Measurements from ENCODE around the gene ATG2A. TPM values are rescaled to one million over a fixed set of nuclear protein-coding genes. Genes with fewer than 3 reads are reported as not detected.

The ATG2A gene
- total and polyA plus RNA-seq, 9 of the 15 experiments (the other 6 are each of a cell fraction or from before 2014, with no cell fraction given) = 0.25 to 45.9 (median 5.2) TPM

GRCh38 chr11:64851831-64852351, 65.1 kb downstream of the ATG2A start:
- peak overlapping the region; percentile 34; the same call in 2 of the 3 replicates for H3K27ac ChIP-seq (ENCODE audit: extremely low read depth, low read depth, low read length)
- in situ Hi-C loops (cut with MboI) = no loop called here
- H2AFZ ChIP-seq (ENCODE audit: low read depth, low read length) = no peak overlapping the region
- peaks cover 55 to 94% of the 10 kb centered on the region in 2 experiments for H3K4me1 ChIP-seq (replicated peaks in 1 of 2; ENCODE audit: control insufficient read depth in 2 of 2, insufficient read depth in 2 of 2, low read length in 2 of 2)
- DNase-seq (ENCODE audit: extremely low read depth in 1 of 4, low spot score in 3 of 4) (peak in 2 of 4 experiments; percentile 34 to 48), FAIRE-seq (peak; percentile 74), ATAC-seq (peak; percentile 27)
- peak overlapping the region; percentile 26 for H3K4me2 ChIP-seq (ENCODE audit: insufficient read depth, low read length)
- H3K27me3 ChIP-seq (ENCODE audit: control insufficient read depth in 2 of 2, insufficient read depth in 2 of 2, low read length in 2 of 2) = no peaks in the 10 kb centered on the region
- WGBS (ENCODE audit: insufficient coverage, low coverage, missing lambda C conversion rate) = 78% methylated on average over 8 of the region's 8 CpGs
- H4K20me1 ChIP-seq (replicated peaks; ENCODE audit: control insufficient read depth, insufficient read depth, low read length) = no peaks in the 10 kb centered on the region
- H3K9me1 ChIP-seq (ENCODE audit: control insufficient read depth, insufficient read depth, low read length) = no peaks in the 10 kb centered on the region
- intact Hi-C loops (cut with micrococcal nuclease) = no loop called here
- H3K4me3 ChIP-seq = no peak overlapping the region
- BruUV-seq (replicated peaks) = no TSS peak
- peak overlapping the region; percentile 20 to 83; a peak in 3 of 4 replicates for H3K9ac ChIP-seq (ENCODE audit: insufficient read depth in 1 of 2, low read depth in 2 of 2, low read length in 2 of 2)
- peaks cover 3% of the 10 kb centered on the region; the same call in 2 of the 3 replicates for H3K79me2 ChIP-seq (ENCODE audit: control insufficient read depth, insufficient read depth, low read length)
- no peaks in the 10 kb centered on the region for H3K9me3 ChIP-seq (replicated peaks; ENCODE audit: control insufficient read depth, insufficient read depth, low read depth, low read length)
- ChIA-PET POLR2A (interaction anchor here (0.6 to 3.0 kb wide), 9 partner anchors 10 to 409 kb away, joined by 3 to 12 read pairs (median 4); no protein-coding TSS in a partner anchor), CTCF (ENCODE audit: low intra/inter-chr PET ratio) (no interaction called here)
- H3K36me3 ChIP-seq (ENCODE audit: control insufficient read depth, insufficient read depth, low read length) = peaks cover 36% of the 10 kb centered on the region; the same call in 2 of the 3 replicates
- no peak for TF ChIP-seq ZBTB49 (CRISPR knock-in tag; IDR thresholded peaks at IDR 0.05; ENCODE audit: borderline replicate concordance)
- no peak for TF ChIP-seq ZNF253 (CRISPR knock-in tag; conservative IDR thresholded peaks at IDR 0.05)
- TF ChIP-seq AFF1 (IDR thresholded peaks at IDR 0.05; ENCODE audit: low read depth in 1 of 2, partially characterized antibody in 2 of 2) = no peak
- no peak for TF ChIP-seq ATF1 (CRISPR knock-in tag; IDR thresholded peaks at IDR 0.05)
- TF ChIP-seq ATF1 (tag; IDR thresholded peaks at IDR 0.05) = 0 out of 2 replicates have a peak, but pooled peaks have one; percentile 12
- TF ChIP-seq PKNOX1 (IDR thresholded peaks at IDR 0.05) = 0 out of 2 replicates have a peak, but pooled peaks have one; percentile 5
- no peak for TF ChIP-seq ZNF239 (CRISPR knock-in tag; IDR thresholded peaks at IDR 0.05)
- TF ChIP-seq GABPB1 (CRISPR knock-in tag; IDR thresholded peaks at IDR 0.05) = peak; percentile 48; the same call in 1 of the 2 replicates
- TF ChIP-seq TFAP4 (CRISPR knock-in tag; IDR thresholded peaks at IDR 0.05; ENCODE audit: borderline replicate concordance) = peak; percentile 56; the same call in 1 of the 2 replicates
- TF ChIP-seq CREM (IDR thresholded peaks at IDR 0.05; ENCODE audit: low read depth) = peak; percentile 46; the same call in 1 of the 2 replicates
- 0 out of 2 replicates have a peak, but pooled peaks have one; percentile 63 for TF ChIP-seq KAT7 (CRISPR knock-in tag; IDR thresholded peaks at IDR 0.05; ENCODE audit: borderline replicate concordance)
- no peak for TF ChIP-seq SIRT6 (IDR thresholded peaks at IDR 0.05; ENCODE audit: low read depth, low read length)

Data from K562 (cell line).